GM10266 (cell line): ENCODE results near the gene TPRKB.
"Not testable (repeated sequence)": the region's sequence is repeated elsewhere in the genome, so short reads cannot be mapped to it uniquely, and the experiment has no call there.

Source experiments
- DNase-seq: peaks from one replicate; pipeline ENCODE4 v3.0.0; 2012; ENCODE audit errors: extremely low spot score
- CTCF ChIP-seq: IDR thresholded peaks from 2 replicates; pipeline ENCODE4 v1.5.1; 2012; ENCODE audit warnings: mild to moderate bottlenecking, low read depth; ENCODE audit not compliant: control insufficient read depth, insufficient read depth; ENCODE audit errors: missing control alignments

The TPRKB gene

GRCh38 chr2:73703675-73704074 is 33.5 kb downstream of the TPRKB start:
- DNase-seq, result no peak
- TF ChIP-seq CTCF, result no peak

GRCh38 chr2:73702852-73703493 is 34.2 kb downstream of the TPRKB start:
- DNase-seq, result not testable (repeated sequence)

GRCh38 chr2:73701968-73702665 is 35.0 kb downstream of the TPRKB start:
- no peak for DNase-seq
- TF ChIP-seq CTCF, result no peak

- not testable (repeated sequence) for DNase-seq
Observed at GRCh38 chr2:73701448-73701765, 35.7 kb downstream of the TPRKB start.

GRCh38 chr2:73700661-73701447 is 36.3 kb downstream of the TPRKB start:
- DNase-seq, result no peak
- no peak for TF ChIP-seq CTCF

GRCh38 chr2:73700131-73700611 is 37.0 kb downstream of the TPRKB start:
- DNase-seq, result no peak
- TF ChIP-seq CTCF, result no peak

GRCh38 chr2:73699437-73699836 is 37.7 kb downstream of the TPRKB start:
- no peak for TF ChIP-seq CTCF
- no peak for DNase-seq

- no peak for DNase-seq
- TF ChIP-seq CTCF, result no peak
Observed at GRCh38 chr2:73698101-73698500, 39.0 kb downstream of the TPRKB start.
